IMR-90 (cell line): ENCODE results near the gene COL25A1. TPM values are rescaled to one million over a fixed set of nuclear protein-coding genes. Genes with fewer than 3 reads are reported as not detected.

Experiments
- ATAC-seq: fragments of 200-7000 bp; cut with Tn5 transposase; 2 replicates; pipeline ENCODE4 v1.9.1; 2020; ENCODE audit warnings: low read depth, mild to moderate bottlenecking, moderate library complexity
- BruUV-seq: library from RNA; stranded (reverse); fragments of 400-500 nt; replicated peaks from 2 replicates; lab custom pipeline; 2021; lab: Mats Ljungman, UMichigan
- CTCF ChIA-PET: fragments of 300-600 bp; formaldehyde crosslinking; extraction: SDS; loops from one replicate; lab custom pipeline; 2021; ENCODE audit warnings: antibody characterized with exemption; lab: Yijun Ruan, JAX
- POLR2A ChIA-PET: fragments of 300-600 bp; sonication (Branson Sonifier 250); formaldehyde crosslinking; loops from one replicate; lab custom pipeline; 2022; ENCODE audit warnings: antibody characterized with exemption; ENCODE audit not compliant: unreplicated experiment; lab: Charles Lee
- DNase-seq: peaks from one replicate; pipeline ENCODE4 v3.0.0; 2013
- H2AFZ ChIP-seq: replicated peaks from 2 replicates; pipeline ENCODE3; 2013; ENCODE audit warnings: low read length, mild to moderate bottlenecking; ENCODE audit not compliant: poor library complexity
- H2AK5ac ChIP-seq: 2 replicates; pipeline ENCODE4 v1.6.1; 2013; ENCODE audit warnings: low read depth, low read length, inconsistent platforms
- H2AK9ac ChIP-seq: replicated peaks from 2 replicates; pipeline ENCODE3; 2013; ENCODE audit warnings: mild to moderate bottlenecking, low read depth, low read length, moderate library complexity; ENCODE audit not compliant: poor library complexity
- H2BK120ac ChIP-seq: 2 replicates; pipeline ENCODE4 v1.6.1; 2013; ENCODE audit warnings: low read depth, low read length, inconsistent platforms
- H2BK15ac ChIP-seq: 3 replicates; pipeline ENCODE4 v1.6.1; 2013; ENCODE audit warnings: low read depth, low read length, inconsistent platforms
- H2BK20ac ChIP-seq: 2 replicates; pipeline ENCODE4 v1.6.1; 2013; ENCODE audit warnings: low read depth, mild to moderate bottlenecking, inconsistent platforms, low read length, moderate library complexity
- H2BK5ac ChIP-seq: 2 replicates; pipeline ENCODE4 v1.6.1; 2013; ENCODE audit warnings: mild to moderate bottlenecking, low read depth, low read length, inconsistent platforms; ENCODE audit not compliant: poor library complexity, severe bottlenecking
- H3K14ac ChIP-seq: replicated peaks from 2 replicates; pipeline ENCODE4 v1.6.1; 2013; ENCODE audit warnings: low read depth, low read length, inconsistent platforms
- H3K18ac ChIP-seq: 2 replicates; pipeline ENCODE4 v1.6.1; 2013; ENCODE audit warnings: low read depth, low read length, control low read depth
- H3K23ac ChIP-seq: 2 replicates; pipeline ENCODE4 v1.6.1; 2013; ENCODE audit warnings: low read depth, low read length, inconsistent platforms
- H3K27ac ChIP-seq: 2 replicates; pipeline ENCODE4 v1.5.1; 2013; ENCODE audit warnings: mild to moderate bottlenecking, control low read depth, low read length; ENCODE audit not compliant: insufficient read depth
- H3K27me3 ChIP-seq: 2 replicates; pipeline ENCODE4 v1.6.1; 2013; ENCODE audit warnings: low read length; ENCODE audit not compliant: control insufficient read depth, insufficient read depth
- H3K36me3 ChIP-seq: 2 replicates; pipeline ENCODE4 v1.6.1; 2013; ENCODE audit warnings: low read length, mixed read lengths; ENCODE audit not compliant: control insufficient read depth, insufficient read depth
- H3K4ac ChIP-seq: 2 replicates; pipeline ENCODE4 v1.6.1; 2013; ENCODE audit warnings: low read depth, low read length, inconsistent platforms
- H3K4me1 ChIP-seq: 2 replicates; pipeline ENCODE4 v1.6.1; 2013; ENCODE audit warnings: low read length, mixed read lengths; ENCODE audit not compliant: control insufficient read depth, insufficient read depth
- H3K4me2 ChIP-seq: 2 replicates; pipeline ENCODE4 v1.6.1; 2013; ENCODE audit warnings: low read depth, mild to moderate bottlenecking, control low read depth, low read length, moderate library complexity
- H3K4me3 ChIP-seq: 2 replicates; pipeline ENCODE4 v1.5.1; 2013; ENCODE audit warnings: low read depth, mild to moderate bottlenecking, control low read depth, low read length, moderate library complexity; ENCODE audit not compliant: insufficient read depth
- H3K56ac ChIP-seq: 2 replicates; pipeline ENCODE4 v1.6.1; 2013; ENCODE audit warnings: low read length, inconsistent platforms; ENCODE audit not compliant: insufficient read depth; ENCODE audit errors: extremely low read depth
- H3K79me1 ChIP-seq, 2 experiments: 2 replicates each; pipeline ENCODE4 v1.6.1; 2013; ENCODE audit warnings: low read length in 2 of 2, inconsistent platforms in 1 of 2, low read depth in 1 of 2
- H3K9ac ChIP-seq: 2 replicates; pipeline ENCODE4 v1.6.1; 2013; ENCODE audit warnings: low read depth, low read length, control low read depth
- H3K9me1 ChIP-seq: 2 replicates; pipeline ENCODE4 v1.6.1; 2013; ENCODE audit warnings: low read length, inconsistent platforms; ENCODE audit not compliant: insufficient read depth
- H3K9me3 ChIP-seq: 2 replicates; pipeline ENCODE4 v1.6.1; 2013; ENCODE audit warnings: low read length; ENCODE audit not compliant: control insufficient read depth, insufficient read depth
- H4K20me1 ChIP-seq: 2 replicates; pipeline ENCODE4 v1.6.1; 2013; ENCODE audit warnings: low read length, inconsistent platforms; ENCODE audit not compliant: insufficient read depth
- H4K5ac ChIP-seq: 2 replicates; pipeline ENCODE4 v1.6.1; 2013; ENCODE audit warnings: mild to moderate bottlenecking, low read depth, low read length, control low read depth
- H4K8ac ChIP-seq, 2 experiments: 2 replicates each; pipeline ENCODE4 v1.6.1; 2013; ENCODE audit warnings: low read depth in 2 of 2, low read length in 2 of 2, control low read depth in 1 of 2, inconsistent platforms in 1 of 2
- H4K91ac ChIP-seq: 2 replicates; pipeline ENCODE4 v1.6.1; 2013; ENCODE audit warnings: low read depth, low read length, inconsistent platforms; ENCODE audit not compliant: insufficient read depth
- BHLHE40 ChIP-seq: fragments of 150-350 bp; IDR thresholded peaks from 2 replicates; pipeline ENCODE4 v1.6.1; 2016; ENCODE audit warnings: mild to moderate bottlenecking, low read depth, low read length
- CEBPB ChIP-seq: IDR thresholded peaks from 2 replicates; pipeline ENCODE4 v1.6.1; 2012; ENCODE audit warnings: low read depth, low read length, improper control_type of control experiment
- CHD1 ChIP-seq: IDR thresholded peaks from 2 replicates; pipeline ENCODE4 v1.6.1; 2012; ENCODE audit warnings: low read depth, low read length, improper control_type of control experiment
- FOS ChIP-seq: fragments of 150-350 bp; IDR thresholded peaks from 2 replicates; pipeline ENCODE4 v1.6.1; 2016; ENCODE audit warnings: low read depth, low read length
- MAFK ChIP-seq: IDR thresholded peaks from 2 replicates; pipeline ENCODE4 v1.6.1; 2012; ENCODE audit warnings: low read depth, low read length, improper control_type of control experiment
- MAZ ChIP-seq: IDR thresholded peaks from 2 replicates; pipeline ENCODE4 v1.6.1; 2012; ENCODE audit warnings: low read depth, mild to moderate bottlenecking, low read length, improper control_type of control experiment, moderate library complexity, borderline replicate concordance
- MXI1 ChIP-seq: IDR thresholded peaks from 2 replicates; pipeline ENCODE4 v1.6.1; 2012; ENCODE audit warnings: low read depth, mild to moderate bottlenecking, low read length, moderate library complexity, borderline replicate concordance
- NFE2L2 ChIP-seq: fragments of 150-350 bp; IDR thresholded peaks from 2 replicates; pipeline ENCODE4 v1.6.1; 2016; ENCODE audit warnings: low read depth, mild to moderate bottlenecking, low read length
- POLR2A ChIP-seq: IDR thresholded peaks from 2 replicates; pipeline ENCODE4 v1.6.1; 2012; ENCODE audit warnings: mild to moderate bottlenecking, low read depth, low read length
- RAD21 ChIP-seq: IDR thresholded peaks from 2 replicates; pipeline ENCODE4 v1.6.1; 2012; ENCODE audit warnings: low read length, improper control_type of control experiment
- RCOR1 ChIP-seq: IDR thresholded peaks from 2 replicates; pipeline ENCODE4 v1.6.1; 2012; ENCODE audit warnings: mild to moderate bottlenecking, low read length, improper control_type of control experiment; ENCODE audit not compliant: insufficient replicate concordance
- RFX5 ChIP-seq: IDR thresholded peaks from 2 replicates; pipeline ENCODE4 v1.8.0; 2012; ENCODE audit warnings: low read depth, mild to moderate bottlenecking, low read length, moderate library complexity
- SMC3 ChIP-seq: fragments of 150-350 bp; IDR thresholded peaks from 2 replicates; pipeline ENCODE4 v1.6.1; 2016; ENCODE audit warnings: low read depth, mild to moderate bottlenecking, antibody characterized with exemption, low read length, moderate library complexity
- dilution Hi-C: fragments of 300-500 bp; cut with HindIII; formaldehyde crosslinking; loops from one replicate; pipeline ENCODE4 v1.14.3; 2018; ENCODE audit warnings: low sequenced_read_pairs; ENCODE audit not compliant: unreplicated experiment
- in situ Hi-C: fragments of 300-500 bp; cut with MboI; formaldehyde crosslinking; loops from 3 replicates; pipeline ENCODE4 v1.14.3; 2019; ENCODE audit warnings: low sequenced_read_pairs, inconsistent platforms, mixed read lengths
- intact Hi-C: fragments of 100-400 bp; cut with micrococcal nuclease; formaldehyde crosslinking; loops from 2 replicates; pipeline ENCODE4 v1.10.0; 2022
- polyA plus RNA-seq, 3 experiments: library from polyadenylated mRNA; depleted of rRNA; stranded (reverse); fragments of >200 nt; gene quantifications; 2 replicates each; pipeline ENCODE4 v1.2.3, GENCODE V29; 2012; ENCODE audit warnings: low replicate concordance in 1 of 3
- total RNA-seq: library from RNA; depleted of rRNA; stranded (reverse); fragments of >200 nt; gene quantifications from 2 replicates; pipeline ENCODE4 v1.2.3, GENCODE V29; 2012
- TF ChIP-seq, protein P1 (sequence below): fragments of 150-350 bp; IDR thresholded peaks from 2 replicates; pipeline ENCODE4 v1.6.1; 2016; ENCODE audit warnings: low read depth, mild to moderate bottlenecking, low read length, moderate library complexity, borderline replicate concordance
- TF ChIP-seq, protein P2 (sequence below): conservative IDR thresholded peaks from 2 replicates; pipeline ENCODE4 v1.5.1; 2012; ENCODE audit warnings: mild to moderate bottlenecking, low read depth, low read length, improper control_type of control experiment
- TF ChIP-seq, protein P3 (sequence below): fragments of 150-350 bp; IDR thresholded peaks from 2 replicates; pipeline ENCODE4 v1.6.1; 2017; ENCODE audit warnings: mild to moderate bottlenecking, antibody characterized with exemption, low read length, low read depth

Gene COL25A1
- total and polyA plus RNA-seq, 2 of the 4 experiments (the other 2 are of a cell fraction) = under 0.01 to 0.05 TPM

- Histone ChIP-seq H3K4me3 (no peak overlapping the region), H3K23ac (peak overlapping the region; percentile 92; the same call in 1 of the 2 replicates), H3K27me3 (no peaks in the 10 kb centered on the region), H4K91ac (peak overlapping the region; percentile 85), H2BK120ac (peak overlapping the region; percentile 92), H2AFZ (no peak overlapping the region), H4K20me1 (no peaks in the 10 kb centered on the region), H3K9me3 (no peaks in the 10 kb centered on the region), H3K18ac (peak overlapping the region; percentile 73; the same call in 1 of the 2 replicates), H3K79me1 (no peaks in the 10 kb centered on the region), H3K9ac (peak overlapping the region; percentile 78; the same call in 1 of the 2 replicates), H2BK5ac (peak overlapping the region; percentile 99), H3K4me2 (peak overlapping the region; percentile 78; the same call in 1 of the 2 replicates), H2AK5ac (peak overlapping the region; percentile 79), H3K36me3 (no peaks in the 10 kb centered on the region), H3K9me1 (no peaks in the 10 kb centered on the region), H2BK15ac (peak overlapping the region; percentile 74; the same call in 2 of the 3 replicates), H4K8ac (peak overlapping the region; percentile 70 to 88), H2AK9ac (no peak overlapping the region), H3K4ac (peak overlapping the region; percentile 69; the same call in 1 of the 2 replicates), H4K5ac (peak overlapping the region; percentile 56; the same call in 1 of the 2 replicates), H2BK20ac (peak overlapping the region; percentile 97), H3K14ac (peak overlapping the region; percentile 83), H3K4me1 (peaks cover 6% of the 10 kb centered on the region; the same call in 1 of the 2 replicates), H3K56ac (peak overlapping the region; percentile 84; the same call in 1 of the 2 replicates), H3K27ac (peak overlapping the region; percentile 63)
- DNase-seq = peak; percentile 31
- CTCF ChIA-PET = no interaction called here
- in situ Hi-C loops = no loop called here
- POLR2A ChIA-PET = no interaction called here
- intact Hi-C loops = loop anchor here (5.0 kb wide), 1 partner anchor 193 kb away; no protein-coding TSS in a partner anchor
- no TSS peak for BruUV-seq
- ATAC-seq = peak; percentile 24
- dilution Hi-C loops = no loop called here
- TF ChIP-seq MXI1 (no peak), RAD21 (no peak), RCOR1 (no peak), CHD1 (no peak), NFE2L2 (no peak), MAFK (no peak), BHLHE40 (no peak), RFX5 (no peak), SMC3 (no peak), FOS (no peak), POLR2A (no peak), MAZ (no peak), CEBPB (no peak)
- TF ChIP-seq, protein P1, sequence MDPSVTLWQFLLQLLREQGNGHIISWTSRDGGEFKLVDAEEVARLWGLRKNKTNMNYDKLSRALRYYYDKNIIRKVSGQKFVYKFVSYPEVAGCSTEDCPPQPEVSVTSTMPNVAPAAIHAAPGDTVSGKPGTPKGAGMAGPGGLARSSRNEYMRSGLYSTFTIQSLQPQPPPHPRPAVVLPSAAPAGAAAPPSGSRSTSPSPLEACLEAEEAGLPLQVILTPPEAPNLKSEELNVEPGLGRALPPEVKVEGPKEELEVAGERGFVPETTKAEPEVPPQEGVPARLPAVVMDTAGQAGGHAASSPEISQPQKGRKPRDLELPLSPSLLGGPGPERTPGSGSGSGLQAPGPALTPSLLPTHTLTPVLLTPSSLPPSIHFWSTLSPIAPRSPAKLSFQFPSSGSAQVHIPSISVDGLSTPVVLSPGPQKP = no peak
- TF ChIP-seq, protein P2, sequence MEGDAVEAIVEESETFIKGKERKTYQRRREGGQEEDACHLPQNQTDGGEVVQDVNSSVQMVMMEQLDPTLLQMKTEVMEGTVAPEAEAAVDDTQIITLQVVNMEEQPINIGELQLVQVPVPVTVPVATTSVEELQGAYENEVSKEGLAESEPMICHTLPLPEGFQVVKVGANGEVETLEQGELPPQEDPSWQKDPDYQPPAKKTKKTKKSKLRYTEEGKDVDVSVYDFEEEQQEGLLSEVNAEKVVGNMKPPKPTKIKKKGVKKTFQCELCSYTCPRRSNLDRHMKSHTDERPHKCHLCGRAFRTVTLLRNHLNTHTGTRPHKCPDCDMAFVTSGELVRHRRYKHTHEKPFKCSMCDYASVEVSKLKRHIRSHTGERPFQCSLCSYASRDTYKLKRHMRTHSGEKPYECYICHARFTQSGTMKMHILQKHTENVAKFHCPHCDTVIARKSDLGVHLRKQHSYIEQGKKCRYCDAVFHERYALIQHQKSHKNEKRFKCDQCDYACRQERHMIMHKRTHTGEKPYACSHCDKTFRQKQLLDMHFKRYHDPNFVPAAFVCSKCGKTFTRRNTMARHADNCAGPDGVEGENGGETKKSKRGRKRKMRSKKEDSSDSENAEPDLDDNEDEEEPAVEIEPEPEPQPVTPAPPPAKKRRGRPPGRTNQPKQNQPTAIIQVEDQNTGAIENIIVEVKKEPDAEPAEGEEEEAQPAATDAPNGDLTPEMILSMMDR = no peak
- TF ChIP-seq, protein P3, sequence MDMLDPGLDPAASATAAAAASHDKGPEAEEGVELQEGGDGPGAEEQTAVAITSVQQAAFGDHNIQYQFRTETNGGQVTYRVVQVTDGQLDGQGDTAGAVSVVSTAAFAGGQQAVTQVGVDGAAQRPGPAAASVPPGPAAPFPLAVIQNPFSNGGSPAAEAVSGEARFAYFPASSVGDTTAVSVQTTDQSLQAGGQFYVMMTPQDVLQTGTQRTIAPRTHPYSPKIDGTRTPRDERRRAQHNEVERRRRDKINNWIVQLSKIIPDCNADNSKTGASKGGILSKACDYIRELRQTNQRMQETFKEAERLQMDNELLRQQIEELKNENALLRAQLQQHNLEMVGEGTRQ = no peak
These were observed 417.9 kb downstream of the COL25A1 start for GRCh38 chr4:108884596-108884995.
